Measurements from ENCODE around the gene BIRC5.

- TF ChIP-seq CTCF (IDR thresholded peaks at IDR 0.05) (no peak), POLR2A (IDR thresholded peaks at IDR 0.05) (no peak), POLR2AphosphoS5 (IDR thresholded peaks at IDR 0.05) (no peak)
Observed at GRCh38 chr17:78204387-78205123, 9.5 kb upstream of the BIRC5 start.
